Ishikawa (cell line): ENCODE results near the gene COQ2.

Experiments
- EP300 ChIP-seq: IDR thresholded peaks from 2 replicates; pipeline ENCODE4 v1.6.1; 2012; ENCODE audit warnings: borderline replicate concordance
- FOXM1 ChIP-seq: IDR thresholded peaks from 2 replicates; pipeline ENCODE4 v1.6.1; 2012; ENCODE audit warnings: low read depth, borderline replicate concordance
- TAF1 ChIP-seq: IDR thresholded peaks from 2 replicates; pipeline ENCODE4 v1.6.1; 2012; ENCODE audit warnings: low read depth, mild to moderate bottlenecking
- TF ChIP-seq, protein P1 (sequence below): IDR thresholded peaks from 2 replicates; pipeline ENCODE4 v1.6.1; 2012; ENCODE audit warnings: low read depth, mild to moderate bottlenecking

DNA sequence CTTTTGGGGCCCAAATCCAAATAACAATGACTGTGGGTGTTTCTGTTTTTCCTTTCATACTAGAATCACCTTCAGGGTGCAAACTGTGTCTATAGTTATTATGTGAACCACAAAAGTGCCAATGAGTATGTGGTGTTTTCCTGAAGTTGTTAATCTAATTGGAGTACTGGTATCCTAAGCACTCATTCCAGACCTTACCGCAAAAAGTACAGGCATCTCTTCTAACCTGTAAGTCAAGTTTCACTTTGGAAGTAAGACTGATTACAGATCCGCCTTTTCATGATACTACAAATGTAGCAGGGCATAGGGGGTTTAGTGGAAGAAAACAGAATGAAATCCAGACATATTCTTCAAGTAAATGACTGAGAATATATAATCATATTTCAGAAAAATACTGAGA is 16.1 kb downstream of the COQ2 start:
- TF ChIP-seq, protein P1, sequence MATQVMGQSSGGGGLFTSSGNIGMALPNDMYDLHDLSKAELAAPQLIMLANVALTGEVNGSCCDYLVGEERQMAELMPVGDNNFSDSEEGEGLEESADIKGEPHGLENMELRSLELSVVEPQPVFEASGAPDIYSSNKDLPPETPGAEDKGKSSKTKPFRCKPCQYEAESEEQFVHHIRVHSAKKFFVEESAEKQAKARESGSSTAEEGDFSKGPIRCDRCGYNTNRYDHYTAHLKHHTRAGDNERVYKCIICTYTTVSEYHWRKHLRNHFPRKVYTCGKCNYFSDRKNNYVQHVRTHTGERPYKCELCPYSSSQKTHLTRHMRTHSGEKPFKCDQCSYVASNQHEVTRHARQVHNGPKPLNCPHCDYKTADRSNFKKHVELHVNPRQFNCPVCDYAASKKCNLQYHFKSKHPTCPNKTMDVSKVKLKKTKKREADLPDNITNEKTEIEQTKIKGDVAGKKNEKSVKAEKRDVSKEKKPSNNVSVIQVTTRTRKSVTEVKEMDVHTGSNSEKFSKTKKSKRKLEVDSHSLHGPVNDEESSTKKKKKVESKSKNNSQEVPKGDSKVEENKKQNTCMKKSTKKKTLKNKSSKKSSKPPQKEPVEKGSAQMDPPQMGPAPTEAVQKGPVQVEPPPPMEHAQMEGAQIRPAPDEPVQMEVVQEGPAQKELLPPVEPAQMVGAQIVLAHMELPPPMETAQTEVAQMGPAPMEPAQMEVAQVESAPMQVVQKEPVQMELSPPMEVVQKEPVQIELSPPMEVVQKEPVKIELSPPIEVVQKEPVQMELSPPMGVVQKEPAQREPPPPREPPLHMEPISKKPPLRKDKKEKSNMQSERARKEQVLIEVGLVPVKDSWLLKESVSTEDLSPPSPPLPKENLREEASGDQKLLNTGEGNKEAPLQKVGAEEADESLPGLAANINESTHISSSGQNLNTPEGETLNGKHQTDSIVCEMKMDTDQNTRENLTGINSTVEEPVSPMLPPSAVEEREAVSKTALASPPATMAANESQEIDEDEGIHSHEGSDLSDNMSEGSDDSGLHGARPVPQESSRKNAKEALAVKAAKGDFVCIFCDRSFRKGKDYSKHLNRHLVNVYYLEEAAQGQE: no peak
- TF ChIP-seq FOXM1 (no peak), TAF1 (no peak), EP300 (no peak)
